ENCODE measurements around the gene SAMD11. TPM values are rescaled to one million over a fixed set of nuclear protein-coding genes. Genes with fewer than 3 reads are reported as not detected.

SAMD11 gene
- total RNA-seq, 4 donors from 2014 or later: 6.2 to 28.8 (median 13.9) TPM

GRCh38 chr1:919271-919872 is 4.4 kb upstream of the SAMD11 start:
- Histone ChIP-seq H3K27me3 (peaks cover 0 to 99% (median 9%) of the 10 kb centered on the region in 4 donors), H3K27ac (replicated peaks in 1 of 4) (no peak overlapping the region), H3K4me1 (peaks cover 22 to 60% (median 46%) of the 10 kb centered on the region in 4 donors), H3K4me3 (no peak overlapping the region), H3K36me3 (no peaks in the 10 kb centered on the region), H3K9me3 (no peaks in the 10 kb centered on the region)
- WGBS: 83% methylated on average over 13 of the region's 29 CpGs
- no peak for DNase-seq (ENCODE audit: extremely low spot score)
- intact Hi-C loops (cut with DNase I): no loop called here
- TF ChIP-seq EP300 (IDR thresholded peaks at IDR 0.05): no peak
- TF ChIP-seq CTCF (IDR thresholded peaks at IDR 0.05): no peak
- TF ChIP-seq POLR2AphosphoS5 (IDR thresholded peaks at IDR 0.05): no peak
- TF ChIP-seq POLR2A (IDR thresholded peaks at IDR 0.05; ENCODE audit: low read depth): no peak

- Histone ChIP-seq H3K36me3 (no peaks in the 10 kb centered on the region), H3K9me3 (no peaks in the 10 kb centered on the region), H3K27me3 (peaks cover 0 to 100% (median 11%) of the 10 kb centered on the region in 4 donors), H3K4me3 (no peak overlapping the region), H3K4me1 (peaks cover 28 to 66% (median 52%) of the 10 kb centered on the region in 4 donors), H3K27ac (replicated peaks in 1 of 4) (no peak overlapping the region)
- intact Hi-C loops (cut with DNase I): no loop called here
- DNase-seq (ENCODE audit: extremely low spot score): no peak
- TF ChIP-seq POLR2A (IDR thresholded peaks at IDR 0.05; ENCODE audit: low read depth) (no peak), CTCF (IDR thresholded peaks at IDR 0.05) (no peak), POLR2AphosphoS5 (IDR thresholded peaks at IDR 0.05) (no peak), EP300 (IDR thresholded peaks at IDR 0.05) (no peak)
- 81% methylated on average over 11 of the region's 23 CpGs for WGBS
Observed at GRCh38 chr1:920010-920409, 3.7 kb upstream of the SAMD11 start.

GRCh38 chr1:920521-920920 is 3.2 kb upstream of the SAMD11 start:
- Histone ChIP-seq H3K36me3 (no peaks in the 10 kb centered on the region), H3K27ac (replicated peaks in 1 of 4) (no peak overlapping the region), H3K9me3 (no peaks in the 10 kb centered on the region), H3K4me1 (peaks cover 30 to 71% (median 57%) of the 10 kb centered on the region in 4 donors), H3K27me3 (peaks cover 3 to 100% (median 13%) of the 10 kb centered on the region in 4 donors), H3K4me3 (peak overlapping the region in 3 of 4 donors; percentile 5 to 40 (median 28))
- 30% methylated on average over 11 of the region's 13 CpGs for WGBS
- no peak for TF ChIP-seq EP300 (IDR thresholded peaks at IDR 0.05)
- intact Hi-C loops (cut with DNase I): no loop called here
- no peak for DNase-seq (ENCODE audit: extremely low spot score)

- peak overlapping the region in 3 of 4 donors; percentile 5 to 40 (median 28) for H3K4me3 ChIP-seq
- DNase-seq (ENCODE audit: extremely low spot score): no peak
- no peaks in the 10 kb centered on the region for H3K9me3 ChIP-seq
- no peak overlapping the region for H3K27ac ChIP-seq (replicated peaks in 1 of 4)
- H3K27me3 ChIP-seq: peaks cover 6 to 100% (median 18%) of the 10 kb centered on the region in 4 donors
- peaks cover 35 to 75% (median 63%) of the 10 kb centered on the region in 4 donors for H3K4me1 ChIP-seq
- intact Hi-C loops (cut with DNase I): no loop called here
- TF ChIP-seq POLR2A (IDR thresholded peaks at IDR 0.05; ENCODE audit: low read depth) (no peak), EP300 (IDR thresholded peaks at IDR 0.05) (no peak), POLR2AphosphoS5 (IDR thresholded peaks at IDR 0.05) (peak in 1 of 2 donors; percentile 39), CTCF (IDR thresholded peaks at IDR 0.05) (peak; percentile 38 to 71 (median 61))
- 42% methylated on average over 20 of the region's 38 CpGs for WGBS
- no peaks in the 10 kb centered on the region for H3K36me3 ChIP-seq
Observed at GRCh38 chr1:921011-921837, 2.5 kb upstream of the SAMD11 start.

GRCh38 chr1:923991-924655 is 400 bp downstream of the SAMD11 start:
- WGBS: 0% methylated on average over 42 of the region's 98 CpGs
- peak overlapping the region; percentile 57 to 75 (median 62) for H3K4me3 ChIP-seq
- H3K36me3 ChIP-seq: no peaks in the 10 kb centered on the region
- H3K4me1 ChIP-seq: peaks cover 32 to 66% (median 54%) of the 10 kb centered on the region in 4 donors
- intact Hi-C loops (cut with DNase I): no loop called here
- H3K9me3 ChIP-seq: no peaks in the 10 kb centered on the region
- no peak for TF ChIP-seq POLR2A (IDR thresholded peaks at IDR 0.05; ENCODE audit: low read depth)
- TF ChIP-seq POLR2AphosphoS5 (IDR thresholded peaks at IDR 0.05): no peak
- TF ChIP-seq EP300 (IDR thresholded peaks at IDR 0.05): no peak
- no peak for TF ChIP-seq CTCF (IDR thresholded peaks at IDR 0.05)
- peaks cover 6 to 99% (median 22%) of the 10 kb centered on the region in 4 donors for H3K27me3 ChIP-seq
- DNase-seq (ENCODE audit: extremely low spot score): no peak
- H3K27ac ChIP-seq (replicated peaks in 1 of 4): peak overlapping the region; percentile 56 to 68 (median 60)
